KOPT-K1 (cell line): ENCODE results near the gene APOA4.

Experiments used
- H3K27ac ChIP-seq: fragments of 200-600 bp; sonication (generic); 2 replicates; pipeline ENCODE4 v1.5.1; 2016; ENCODE audit warnings: antibody characterized with exemption, mild to moderate bottlenecking, low read depth, low read length; ENCODE audit not compliant: poor library complexity, severe bottlenecking
- H3K36me3 ChIP-seq: fragments of 200-600 bp; sonication (generic); 2 replicates; pipeline ENCODE4 v1.5.1; 2017; ENCODE audit warnings: antibody characterized with exemption, mild to moderate bottlenecking, low read length, moderate library complexity; ENCODE audit not compliant: insufficient read depth
- H3K9me3 ChIP-seq: fragments of 200-600 bp; sonication (generic); 2 replicates; pipeline ENCODE4 v1.5.1; 2017; ENCODE audit warnings: antibody characterized with exemption, low read length, mild to moderate bottlenecking; ENCODE audit not compliant: insufficient read depth, poor library complexity, severe bottlenecking

APOA4 gene

GRCh38 chr11:116827461-116827860 lies 4.4 kb upstream of the APOA4 start:
- Histone ChIP-seq H3K9me3 (no peaks in the 10 kb centered on the region), H3K27ac (no peak overlapping the region), H3K36me3 (no peaks in the 10 kb centered on the region)

GRCh38 chr11:116826751-116827431 lies 3.8 kb upstream of the APOA4 start:
- Histone ChIP-seq H3K36me3 (no peaks in the 10 kb centered on the region), H3K27ac (no peak overlapping the region), H3K9me3 (no peaks in the 10 kb centered on the region)

- Histone ChIP-seq H3K9me3 (no peaks in the 10 kb centered on the region), H3K36me3 (no peaks in the 10 kb centered on the region), H3K27ac (no peak overlapping the region)
Observed at GRCh38 chr11:116825854-116826750, 3.0 kb upstream of the APOA4 start.

- no peak overlapping the region for H3K27ac ChIP-seq
- H3K9me3 ChIP-seq = no peaks in the 10 kb centered on the region
- H3K36me3 ChIP-seq = no peaks in the 10 kb centered on the region
Observed at GRCh38 chr11:116825434-116825833, 2.3 kb upstream of the APOA4 start.

GRCh38 chr11:116822575-116822974 lies 529 bp downstream of the APOA4 start:
- H3K36me3 ChIP-seq = no peaks in the 10 kb centered on the region
- H3K27ac ChIP-seq = no peak overlapping the region
- H3K9me3 ChIP-seq = no peaks in the 10 kb centered on the region

- Histone ChIP-seq H3K27ac (no peak overlapping the region), H3K36me3 (no peaks in the 10 kb centered on the region)
Observed at GRCh38 chr11:116821050-116821918, 1.8 kb downstream of the APOA4 start.

GRCh38 chr11:116819049-116819448 lies 4.1 kb downstream of the APOA4 start:
- H3K27ac ChIP-seq = no peak overlapping the region
- no peaks in the 10 kb centered on the region for H3K36me3 ChIP-seq
- H3K9me3 ChIP-seq = no peaks in the 10 kb centered on the region

More at GRCh38 chr11:116821050-116821918, 1.8 kb downstream of the APOA4 start:
- H3K9me3 ChIP-seq = no peaks in the 10 kb centered on the region

GRCh38 chr11:116814502-116814901 lies 8.6 kb downstream of the APOA4 start:
- no peaks in the 10 kb centered on the region for H3K36me3 ChIP-seq
- no peak overlapping the region for H3K27ac ChIP-seq
- no peaks in the 10 kb centered on the region for H3K9me3 ChIP-seq

GRCh38 chr11:116813781-116814471 lies 9.2 kb downstream of the APOA4 start:
- Histone ChIP-seq H3K9me3 (no peaks in the 10 kb centered on the region), H3K27ac (no peak overlapping the region), H3K36me3 (no peaks in the 10 kb centered on the region)

GRCh38 chr11:116813170-116813569 lies 9.9 kb downstream of the APOA4 start:
- H3K9me3 ChIP-seq = no peaks in the 10 kb centered on the region
- H3K36me3 ChIP-seq = no peaks in the 10 kb centered on the region
- H3K27ac ChIP-seq = no peak overlapping the region

GRCh38 chr11:116812109-116812508 lies 11.0 kb downstream of the APOA4 start:
- Histone ChIP-seq H3K27ac (no peak overlapping the region), H3K36me3 (no peaks in the 10 kb centered on the region), H3K9me3 (no peaks in the 10 kb centered on the region)

GRCh38 chr11:116811194-116811593 lies 11.9 kb downstream of the APOA4 start:
- H3K36me3 ChIP-seq = no peaks in the 10 kb centered on the region
- no peaks in the 10 kb centered on the region for H3K9me3 ChIP-seq
- no peak overlapping the region for H3K27ac ChIP-seq

- Histone ChIP-seq H3K36me3 (no peaks in the 10 kb centered on the region), H3K27ac (no peak overlapping the region), H3K9me3 (no peaks in the 10 kb centered on the region)
Observed at GRCh38 chr11:116808262-116809175, 14.6 kb downstream of the APOA4 start.
